ENCODE data around the gene KNOP1. TPM values are rescaled to one million over a fixed set of nuclear protein-coding genes. Genes with fewer than 3 reads are reported as not detected.

KNOP1 gene
- total and polyA plus RNA-seq, 2 donors from 2014 or later, result 10.2 to 17.9 TPM

DNA sequence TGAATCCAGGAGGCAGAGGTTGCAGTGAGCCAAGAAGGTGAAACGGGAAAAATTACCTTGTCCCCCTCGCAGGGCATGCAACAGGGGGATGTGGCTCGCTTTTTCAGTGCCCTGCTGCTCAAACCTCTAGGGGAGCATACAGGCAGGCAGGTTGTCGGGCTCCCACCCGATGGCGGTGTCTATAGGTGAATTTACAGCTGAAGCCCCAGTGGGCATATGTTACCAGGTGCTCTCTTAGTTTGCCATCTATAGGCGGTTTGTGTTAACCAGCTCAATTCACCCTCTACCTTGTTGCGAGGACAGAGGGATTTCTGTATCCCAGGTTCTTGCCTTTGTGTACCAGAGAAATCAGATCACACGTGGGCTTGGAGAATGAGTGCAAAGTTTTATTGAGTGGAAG lies 49.0 kb upstream of the KNOP1 start:
- TF ChIP-seq, protein P1, sequence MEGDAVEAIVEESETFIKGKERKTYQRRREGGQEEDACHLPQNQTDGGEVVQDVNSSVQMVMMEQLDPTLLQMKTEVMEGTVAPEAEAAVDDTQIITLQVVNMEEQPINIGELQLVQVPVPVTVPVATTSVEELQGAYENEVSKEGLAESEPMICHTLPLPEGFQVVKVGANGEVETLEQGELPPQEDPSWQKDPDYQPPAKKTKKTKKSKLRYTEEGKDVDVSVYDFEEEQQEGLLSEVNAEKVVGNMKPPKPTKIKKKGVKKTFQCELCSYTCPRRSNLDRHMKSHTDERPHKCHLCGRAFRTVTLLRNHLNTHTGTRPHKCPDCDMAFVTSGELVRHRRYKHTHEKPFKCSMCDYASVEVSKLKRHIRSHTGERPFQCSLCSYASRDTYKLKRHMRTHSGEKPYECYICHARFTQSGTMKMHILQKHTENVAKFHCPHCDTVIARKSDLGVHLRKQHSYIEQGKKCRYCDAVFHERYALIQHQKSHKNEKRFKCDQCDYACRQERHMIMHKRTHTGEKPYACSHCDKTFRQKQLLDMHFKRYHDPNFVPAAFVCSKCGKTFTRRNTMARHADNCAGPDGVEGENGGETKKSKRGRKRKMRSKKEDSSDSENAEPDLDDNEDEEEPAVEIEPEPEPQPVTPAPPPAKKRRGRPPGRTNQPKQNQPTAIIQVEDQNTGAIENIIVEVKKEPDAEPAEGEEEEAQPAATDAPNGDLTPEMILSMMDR (IDR thresholded peaks at IDR 0.05; ENCODE audit: borderline replicate concordance, extremely low read depth, insufficient read depth), result no peak
- FAIRE-seq (no peak), DNase-seq (no peak)
- H3K9ac ChIP-seq (ENCODE audit: low read length in 3 of 3), result no peak overlapping the region
- peaks cover 0 to 5% (median 0%) of the 10 kb centered on the region in 3 donors for H3K4me1 ChIP-seq (ENCODE audit: control insufficient read depth in 2 of 3, insufficient read depth in 2 of 3, low read depth in 1 of 3, low read length in 3 of 3)
- H3K36me3 ChIP-seq (ENCODE audit: control insufficient read depth in 2 of 3, insufficient read depth in 3 of 3, low read length in 3 of 3), result no peaks in the 10 kb centered on the region
- intact Hi-C loops (cut with DNase I), result no loop called here
- H3K4me3 ChIP-seq (ENCODE audit: low read length in 3 of 3), result no peak overlapping the region
- H3K27me3 ChIP-seq (ENCODE audit: control insufficient read depth, insufficient read depth, low read length), result no peaks in the 10 kb centered on the region
- H3K27ac ChIP-seq (ENCODE audit: low read depth in 2 of 2, low read length in 2 of 2), result no peak overlapping the region
- no peaks in the 10 kb centered on the region for H3K9me3 ChIP-seq (ENCODE audit: control insufficient read depth in 2 of 3, insufficient read depth in 1 of 3, low read length in 3 of 3)

GRCh38 chr16:19766554-19766884 lies 48.5 kb upstream of the KNOP1 start:
- no peaks in the 10 kb centered on the region for H3K27me3 ChIP-seq (ENCODE audit: control insufficient read depth, insufficient read depth, low read length)
- H3K4me3 ChIP-seq (ENCODE audit: low read length in 3 of 3), result no peak overlapping the region
- FAIRE-seq, result no peak
- no peak for DNase-seq
- H3K9me3 ChIP-seq (ENCODE audit: control insufficient read depth in 2 of 3, insufficient read depth in 1 of 3, low read length in 3 of 3), result no peaks in the 10 kb centered on the region
- TF ChIP-seq, protein P1 (IDR thresholded peaks at IDR 0.05; ENCODE audit: borderline replicate concordance, extremely low read depth, insufficient read depth), result no peak
- intact Hi-C loops (cut with DNase I), result no loop called here
- H3K9ac ChIP-seq (ENCODE audit: low read length in 3 of 3), result no peak overlapping the region
- no peak overlapping the region for H3K27ac ChIP-seq (ENCODE audit: low read depth in 2 of 2, low read length in 2 of 2)
- H3K36me3 ChIP-seq (ENCODE audit: control insufficient read depth in 2 of 3, insufficient read depth in 3 of 3, low read length in 3 of 3), result no peaks in the 10 kb centered on the region
- peaks cover 0 to 5% (median 0%) of the 10 kb centered on the region in 3 donors for H3K4me1 ChIP-seq (ENCODE audit: control insufficient read depth in 2 of 3, insufficient read depth in 2 of 3, low read depth in 1 of 3, low read length in 3 of 3)

DNA sequence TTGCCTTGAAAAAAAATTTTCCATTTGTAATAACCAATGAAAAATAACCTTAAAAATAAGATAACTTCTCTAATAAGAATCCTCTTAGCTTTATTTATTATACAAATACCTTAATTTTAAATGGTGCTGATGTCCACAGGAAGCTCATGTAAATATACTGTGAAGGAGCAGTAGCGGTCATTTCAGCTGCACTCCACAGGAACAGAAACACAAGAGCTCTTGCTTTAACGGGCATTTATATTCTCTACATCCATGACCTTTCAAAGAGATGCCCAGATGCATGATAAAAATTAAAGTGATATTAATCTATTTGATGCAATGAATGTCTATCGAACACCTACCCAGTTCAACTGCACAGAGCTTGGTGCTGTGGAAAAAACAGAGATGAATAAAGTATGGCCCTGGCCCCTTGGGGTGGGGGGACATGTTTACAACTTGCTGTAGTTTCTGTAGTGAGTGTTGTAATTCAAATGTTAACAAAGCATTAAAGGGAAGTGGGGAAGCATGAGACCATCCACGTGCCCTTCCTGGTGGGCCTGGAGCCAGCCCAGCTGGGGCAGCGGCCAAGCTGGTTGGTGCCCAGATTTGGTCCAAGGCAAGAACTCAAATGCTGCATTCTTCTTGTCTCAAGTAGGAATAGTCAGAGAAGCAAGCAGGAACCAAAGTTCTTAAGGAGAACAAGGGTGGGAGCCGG lies 48.0 kb upstream of the KNOP1 start:
- Histone ChIP-seq H3K36me3 (ENCODE audit: control insufficient read depth in 2 of 3, insufficient read depth in 3 of 3, low read length in 3 of 3) (no peaks in the 10 kb centered on the region), H3K4me1 (ENCODE audit: control insufficient read depth in 2 of 3, insufficient read depth in 2 of 3, low read depth in 1 of 3, low read length in 3 of 3) (peaks cover 0 to 5% (median 0%) of the 10 kb centered on the region in 3 donors), H3K9ac (ENCODE audit: low read length in 3 of 3) (no peak overlapping the region), H3K27me3 (ENCODE audit: control insufficient read depth, insufficient read depth, low read length) (no peaks in the 10 kb centered on the region), H3K4me3 (ENCODE audit: low read length in 3 of 3) (no peak overlapping the region), H3K27ac (ENCODE audit: low read depth in 2 of 2, low read length in 2 of 2) (peak overlapping the region in 1 of 2 donors; percentile 34), H3K9me3 (ENCODE audit: control insufficient read depth in 2 of 3, insufficient read depth in 1 of 3, low read length in 3 of 3) (no peaks in the 10 kb centered on the region)
- DNase-seq, result no peak
- no peak for FAIRE-seq
- TF ChIP-seq, protein P1 (IDR thresholded peaks at IDR 0.05; ENCODE audit: borderline replicate concordance, extremely low read depth, insufficient read depth), result no peak
- intact Hi-C loops (cut with DNase I), result no loop called here
